DND-41 (cell line): Measurements from ENCODE around the gene LY86.

Experiments
- CTCF ChIP-seq: IDR thresholded peaks from 2 replicates; pipeline ENCODE4 v1.5.1; 2012; ENCODE audit warnings: borderline replicate concordance, low read length, moderate library complexity, mild to moderate bottlenecking; ENCODE audit not compliant: poor library complexity, severe bottlenecking; ENCODE audit errors: extremely low read depth
- EZH2 ChIP-seq: IDR thresholded peaks from 3 replicates; pipeline ENCODE4 v1.6.1; 2012; ENCODE audit warnings: borderline replicate concordance, low read depth, mild to moderate bottlenecking, moderate library complexity, low read length, inconsistent platforms; ENCODE audit not compliant: severe bottlenecking

GRCh38 chr6:6697620-6698019, 109.1 kb downstream of the LY86 start:
- no peak for TF ChIP-seq CTCF
- TF ChIP-seq EZH2: no peak
